ENCODE measurements around the gene RRP8. TPM values are rescaled to one million over a fixed set of nuclear protein-coding genes. Genes with fewer than 3 reads are reported as not detected.

Gene RRP8
- total and polyA plus RNA-seq, 9 of the 15 experiments (the other 6 are each of a cell fraction or from before 2014, with no cell fraction given), result 5.7 to 47.3 (median 32.6) TPM

DNA sequence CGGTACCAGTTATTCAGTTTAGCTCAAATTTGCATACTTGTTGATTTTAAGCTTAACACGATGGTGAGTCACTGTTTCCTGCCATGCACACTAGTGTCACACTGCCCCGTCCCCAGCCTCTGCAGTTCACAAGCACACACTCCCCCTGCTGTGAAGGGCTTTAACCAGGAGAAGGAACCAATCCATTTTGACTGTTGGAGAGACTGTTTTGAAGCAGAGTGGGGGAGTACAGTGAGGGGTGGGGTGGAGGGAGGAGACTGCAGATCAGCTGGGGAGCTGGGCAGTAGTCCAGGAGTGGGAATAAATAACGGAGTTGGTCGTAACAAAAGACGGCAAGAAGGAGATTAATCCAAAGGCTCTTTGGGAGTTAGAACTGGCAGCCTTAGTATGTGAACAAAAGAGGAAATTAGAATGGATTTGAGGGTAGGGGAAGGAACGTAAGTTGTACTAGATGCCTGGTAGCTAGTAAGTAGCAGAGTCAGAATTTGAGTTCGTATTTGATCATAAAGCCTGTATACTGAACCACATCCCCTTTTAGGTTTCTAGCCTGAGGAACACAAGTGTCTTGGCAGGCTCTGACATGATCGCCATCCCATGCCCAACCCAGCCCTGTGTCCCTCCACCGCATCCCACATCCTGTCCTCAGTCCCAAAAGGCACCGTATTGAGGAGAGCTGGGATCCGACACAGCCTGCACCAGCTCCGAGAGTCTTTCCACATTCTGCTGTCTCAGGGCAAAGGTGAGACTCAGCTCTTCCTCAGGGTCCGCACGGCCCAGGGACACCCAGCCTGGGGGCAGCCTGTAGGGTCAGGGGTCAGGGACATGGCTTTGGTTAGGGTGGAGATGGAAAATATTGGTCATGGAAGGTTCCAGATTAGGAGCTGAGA, 14.9 kb upstream of the RRP8 start (continued):
- TF ChIP-seq ZSCAN29 (IDR thresholded peaks at IDR 0.05) (no peak), FOS (IDR thresholded peaks at IDR 0.05; ENCODE audit: extremely low read depth, insufficient read length) (peak; percentile 42), TBL1XR1 (IDR thresholded peaks at IDR 0.05; ENCODE audit: low read length in 2 of 2) (0 out of 4 replicates have a peak, but pooled peaks of 1 of the 2 experiments have one; percentile 15), GABPB1 (CRISPR knock-in tag; IDR thresholded peaks at IDR 0.05) (peak; percentile 66; the same call in 1 of the 2 replicates), CREB1 (IDR thresholded peaks at IDR 0.05) (peak; percentile 47), CREB1 (CRISPR knock-in tag; IDR thresholded peaks at IDR 0.05) (peak; percentile 45; the same call in 1 of the 2 replicates), NCOR1 (IDR thresholded peaks at IDR 0.05) (peak; percentile 35; the same call in 1 of the 2 replicates), CREM (IDR thresholded peaks at IDR 0.05; ENCODE audit: low read depth) (peak; percentile 16; the same call in 1 of the 2 replicates), MEIS2 (IDR thresholded peaks at IDR 0.05; ENCODE audit: partially characterized antibody) (peak; percentile 44), HDAC2 (IDR thresholded peaks at IDR 0.05) (0 out of 2 replicates have a peak, but pooled peaks have one; percentile 21)
- TF ChIP-seq, protein P1, sequence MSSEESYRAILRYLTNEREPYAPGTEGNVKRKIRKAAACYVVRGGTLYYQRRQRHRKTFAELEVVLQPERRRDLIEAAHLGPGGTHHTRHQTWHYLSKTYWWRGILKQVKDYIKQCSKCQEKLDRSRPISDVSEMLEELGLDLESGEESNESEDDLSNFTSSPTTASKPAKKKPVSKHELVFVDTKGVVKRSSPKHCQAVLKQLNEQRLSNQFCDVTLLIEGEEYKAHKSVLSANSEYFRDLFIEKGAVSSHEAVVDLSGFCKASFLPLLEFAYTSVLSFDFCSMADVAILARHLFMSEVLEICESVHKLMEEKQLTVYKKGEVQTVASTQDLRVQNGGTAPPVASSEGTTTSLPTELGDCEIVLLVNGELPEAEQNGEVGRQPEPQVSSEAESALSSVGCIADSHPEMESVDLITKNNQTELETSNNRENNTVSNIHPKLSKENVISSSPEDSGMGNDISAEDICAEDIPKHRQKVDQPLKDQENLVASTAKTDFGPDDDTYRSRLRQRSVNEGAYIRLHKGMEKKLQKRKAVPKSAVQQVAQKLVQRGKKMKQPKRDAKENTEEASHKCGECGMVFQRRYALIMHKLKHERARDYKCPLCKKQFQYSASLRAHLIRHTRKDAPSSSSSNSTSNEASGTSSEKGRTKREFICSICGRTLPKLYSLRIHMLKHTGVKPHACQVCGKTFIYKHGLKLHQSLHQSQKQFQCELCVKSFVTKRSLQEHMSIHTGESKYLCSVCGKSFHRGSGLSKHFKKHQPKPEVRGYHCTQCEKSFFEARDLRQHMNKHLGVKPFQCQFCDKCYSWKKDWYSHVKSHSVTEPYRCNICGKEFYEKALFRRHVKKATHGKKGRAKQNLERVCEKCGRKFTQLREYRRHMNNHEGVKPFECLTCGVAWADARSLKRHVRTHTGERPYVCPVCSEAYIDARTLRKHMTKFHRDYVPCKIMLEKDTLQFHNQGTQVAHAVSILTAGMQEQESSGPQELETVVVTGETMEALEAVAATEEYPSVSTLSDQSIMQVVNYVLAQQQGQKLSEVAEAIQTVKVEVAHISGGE (CRISPR knock-in tag; IDR thresholded peaks at IDR 0.05), result peak in 2 of 3 experiments; percentile 52 to 82; a peak in 3 of 6 replicates
- TF ChIP-seq, protein P2, sequence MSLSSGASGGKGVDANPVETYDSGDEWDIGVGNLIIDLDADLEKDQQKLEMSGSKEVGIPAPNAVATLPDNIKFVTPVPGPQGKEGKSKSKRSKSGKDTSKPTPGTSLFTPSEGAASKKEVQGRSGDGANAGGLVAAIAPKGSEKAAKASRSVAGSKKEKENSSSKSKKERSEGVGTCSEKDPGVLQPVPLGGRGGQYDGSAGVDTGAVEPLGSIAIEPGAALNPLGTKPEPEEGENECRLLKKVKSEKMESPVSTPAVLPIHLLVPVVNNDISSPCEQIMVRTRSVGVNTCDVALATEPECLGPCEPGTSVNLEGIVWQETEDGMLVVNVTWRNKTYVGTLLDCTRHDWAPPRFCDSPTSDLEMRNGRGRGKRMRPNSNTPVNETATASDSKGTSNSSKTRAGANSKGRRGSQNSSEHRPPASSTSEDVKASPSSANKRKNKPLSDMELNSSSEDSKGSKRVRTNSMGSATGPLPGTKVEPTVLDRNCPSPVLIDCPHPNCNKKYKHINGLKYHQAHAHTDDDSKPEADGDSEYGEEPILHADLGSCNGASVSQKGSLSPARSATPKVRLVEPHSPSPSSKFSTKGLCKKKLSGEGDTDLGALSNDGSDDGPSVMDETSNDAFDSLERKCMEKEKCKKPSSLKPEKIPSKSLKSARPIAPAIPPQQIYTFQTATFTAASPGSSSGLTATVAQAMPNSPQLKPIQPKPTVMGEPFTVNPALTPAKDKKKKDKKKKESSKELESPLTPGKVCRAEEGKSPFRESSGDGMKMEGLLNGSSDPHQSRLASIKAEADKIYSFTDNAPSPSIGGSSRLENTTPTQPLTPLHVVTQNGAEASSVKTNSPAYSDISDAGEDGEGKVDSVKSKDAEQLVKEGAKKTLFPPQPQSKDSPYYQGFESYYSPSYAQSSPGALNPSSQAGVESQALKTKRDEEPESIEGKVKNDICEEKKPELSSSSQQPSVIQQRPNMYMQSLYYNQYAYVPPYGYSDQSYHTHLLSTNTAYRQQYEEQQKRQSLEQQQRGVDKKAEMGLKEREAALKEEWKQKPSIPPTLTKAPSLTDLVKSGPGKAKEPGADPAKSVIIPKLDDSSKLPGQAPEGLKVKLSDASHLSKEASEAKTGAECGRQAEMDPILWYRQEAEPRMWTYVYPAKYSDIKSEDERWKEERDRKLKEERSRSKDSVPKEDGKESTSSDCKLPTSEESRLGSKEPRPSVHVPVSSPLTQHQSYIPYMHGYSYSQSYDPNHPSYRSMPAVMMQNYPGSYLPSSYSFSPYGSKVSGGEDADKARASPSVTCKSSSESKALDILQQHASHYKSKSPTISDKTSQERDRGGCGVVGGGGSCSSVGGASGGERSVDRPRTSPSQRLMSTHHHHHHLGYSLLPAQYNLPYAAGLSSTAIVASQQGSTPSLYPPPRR (CRISPR knock-in tag; IDR thresholded peaks at IDR 0.05; ENCODE audit: borderline replicate concordance), result no peak
- TF ChIP-seq, protein P3, sequence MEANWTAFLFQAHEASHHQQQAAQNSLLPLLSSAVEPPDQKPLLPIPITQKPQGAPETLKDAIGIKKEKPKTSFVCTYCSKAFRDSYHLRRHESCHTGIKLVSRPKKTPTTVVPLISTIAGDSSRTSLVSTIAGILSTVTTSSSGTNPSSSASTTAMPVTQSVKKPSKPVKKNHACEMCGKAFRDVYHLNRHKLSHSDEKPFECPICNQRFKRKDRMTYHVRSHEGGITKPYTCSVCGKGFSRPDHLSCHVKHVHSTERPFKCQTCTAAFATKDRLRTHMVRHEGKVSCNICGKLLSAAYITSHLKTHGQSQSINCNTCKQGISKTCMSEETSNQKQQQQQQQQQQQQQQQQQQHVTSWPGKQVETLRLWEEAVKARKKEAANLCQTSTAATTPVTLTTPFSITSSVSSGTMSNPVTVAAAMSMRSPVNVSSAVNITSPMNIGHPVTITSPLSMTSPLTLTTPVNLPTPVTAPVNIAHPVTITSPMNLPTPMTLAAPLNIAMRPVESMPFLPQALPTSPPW (CRISPR knock-in tag; IDR thresholded peaks at IDR 0.05), result peak; percentile 84
- TF ChIP-seq, protein P4, sequence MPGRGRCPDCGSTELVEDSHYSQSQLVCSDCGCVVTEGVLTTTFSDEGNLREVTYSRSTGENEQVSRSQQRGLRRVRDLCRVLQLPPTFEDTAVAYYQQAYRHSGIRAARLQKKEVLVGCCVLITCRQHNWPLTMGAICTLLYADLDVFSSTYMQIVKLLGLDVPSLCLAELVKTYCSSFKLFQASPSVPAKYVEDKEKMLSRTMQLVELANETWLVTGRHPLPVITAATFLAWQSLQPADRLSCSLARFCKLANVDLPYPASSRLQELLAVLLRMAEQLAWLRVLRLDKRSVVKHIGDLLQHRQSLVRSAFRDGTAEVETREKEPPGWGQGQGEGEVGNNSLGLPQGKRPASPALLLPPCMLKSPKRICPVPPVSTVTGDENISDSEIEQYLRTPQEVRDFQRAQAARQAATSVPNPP (IDR thresholded peaks at IDR 0.05; ENCODE audit: borderline replicate concordance, insufficient read depth, insufficient read length), result no peak

All from K562 (cell line).